Vagina (tissue), 2 donors: Measurements from ENCODE around the gene ARHGAP8. TPM values are rescaled to one million over a fixed set of nuclear protein-coding genes. Genes with fewer than 3 reads are reported as not detected.
"Not testable (repeated sequence)": the region's sequence is repeated elsewhere in the genome, so short reads cannot be mapped to it uniquely, and the experiment has no call there.

Source experiments
- DNase-seq, 2 donors: peaks; one replicate each; pipeline ENCODE4 v3.0.0-alpha.2; 2017; ENCODE audit errors: extremely low spot score in 2 of 2
- H3K27ac ChIP-seq: fragments of 200-600 bp; sonication (generic); one replicate; pipeline ENCODE4 v1.5.1; 2019
- H3K27me3 ChIP-seq: fragments of 200-600 bp; sonication (generic); one replicate; pipeline ENCODE4 v1.5.1; 2019
- H3K36me3 ChIP-seq, 2 donors: fragments of 200-600 bp; sonication (generic); one replicate each; pipeline ENCODE4 v1.5.1; 2017 to 2019
- H3K4me1 ChIP-seq: fragments of 200-600 bp; sonication (generic); one replicate; pipeline ENCODE4 v1.5.1; 2019
- H3K4me3 ChIP-seq, 2 donors: fragments of 200-600 bp; sonication (generic); 1 replicate in 1 of 2; 2 replicates in 1 of 2; pipeline ENCODE4 v1.5.1; 2016 to 2019
- H3K9me3 ChIP-seq: fragments of 200-600 bp; sonication (generic); one replicate; pipeline ENCODE4 v1.5.1; 2019
- POLR2A ChIP-seq, 2 donors: fragments of 450-650 bp; IDR thresholded peaks; one replicate each; pipeline ENCODE4 v1.6.1; 2017; ENCODE audit warnings: antibody characterized with exemption in 2 of 2, mild to moderate bottlenecking in 2 of 2, moderate library complexity in 2 of 2
- POLR2AphosphoS5 ChIP-seq, 2 donors: sonication (generic); formaldehyde crosslinking; IDR thresholded peaks; one replicate each; pipeline ENCODE4 v1.9.0; 2017; ENCODE audit warnings: antibody characterized with exemption in 2 of 2, mild to moderate bottlenecking in 2 of 2, low read depth in 1 of 2; ENCODE audit not compliant: insufficient read depth in 1 of 2
- intact Hi-C: fragments of 100-400 bp; cut with DNase I; formaldehyde crosslinking; loops from one replicate; pipeline ENCODE4 v1.15.1; 2023
- total RNA-seq: library from RNA; depleted of rRNA; stranded (reverse); fragments of >200 nt; gene quantifications from one replicate; pipeline ENCODE4 v1.2.3, GENCODE V29; 2016
- TF ChIP-seq, protein P1 (sequence below), 3 experiments: fragments of 450-650 bp in 2 of 3; fragments of 200-600 bp in 1 of 3; sonication (generic) in 1 of 3; IDR thresholded peaks; one replicate each; pipeline ENCODE4 v1.5.1; 2017 to 2019; ENCODE audit warnings: antibody characterized with exemption in 3 of 3, mild to moderate bottlenecking in 2 of 3, moderate library complexity in 2 of 3

Gene ARHGAP8
- total RNA-seq, 1 donor from 2014 or later, result 9.3 TPM

DNA sequence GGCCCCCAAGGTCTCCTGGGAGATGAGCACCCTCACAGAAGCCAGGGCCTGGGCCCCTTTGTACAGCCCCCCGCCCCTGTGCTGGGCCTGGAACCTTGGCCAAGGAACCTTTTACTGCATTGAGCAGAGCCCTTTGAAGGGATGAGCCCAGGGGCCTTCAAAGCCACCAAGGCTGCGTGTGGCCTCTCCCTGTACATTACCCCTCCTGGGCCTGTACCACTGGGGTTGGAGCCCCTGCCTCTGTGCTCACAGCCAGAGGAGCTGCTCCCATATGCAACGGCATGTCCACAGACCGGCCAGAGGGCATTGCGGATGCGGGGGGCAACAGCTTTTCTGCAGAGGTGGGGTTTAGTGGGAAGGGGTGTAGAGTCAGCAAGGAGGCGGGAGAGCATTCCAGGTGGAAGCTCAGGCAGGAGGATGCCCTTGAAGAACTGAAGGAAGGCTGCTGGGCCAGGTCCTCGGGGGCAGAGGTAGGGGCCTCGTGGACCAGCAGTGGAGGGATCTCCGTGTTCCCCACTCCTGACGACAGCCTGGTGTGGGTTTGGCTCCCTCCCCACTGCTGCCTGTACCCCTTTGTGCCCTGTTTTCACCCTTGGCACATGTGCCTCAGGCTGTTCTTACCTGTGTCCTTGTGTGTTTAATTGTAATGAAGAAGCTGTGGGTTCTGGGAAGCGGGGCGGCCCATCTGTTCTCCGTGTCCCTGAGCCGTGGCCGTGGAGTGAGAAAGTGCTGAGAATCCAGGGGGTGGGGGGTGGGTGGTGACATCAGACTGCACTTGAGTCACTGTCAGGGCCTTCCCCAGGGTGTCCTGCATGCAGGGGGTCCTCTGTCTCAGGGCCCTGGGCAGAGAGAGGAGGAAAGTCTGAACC, 46.9 kb downstream of the ARHGAP8 start:
- no peak overlapping the region for H3K4me3 ChIP-seq
- H3K27me3 ChIP-seq, result no peaks in the 10 kb centered on the region
- no peak for TF ChIP-seq POLR2AphosphoS5 (IDR thresholded peaks at IDR 0.05; ENCODE audit: insufficient read depth in 1 of 2, low read depth in 1 of 2)
- TF ChIP-seq POLR2A (IDR thresholded peaks at IDR 0.05), result no peak
- TF ChIP-seq, protein P1, sequence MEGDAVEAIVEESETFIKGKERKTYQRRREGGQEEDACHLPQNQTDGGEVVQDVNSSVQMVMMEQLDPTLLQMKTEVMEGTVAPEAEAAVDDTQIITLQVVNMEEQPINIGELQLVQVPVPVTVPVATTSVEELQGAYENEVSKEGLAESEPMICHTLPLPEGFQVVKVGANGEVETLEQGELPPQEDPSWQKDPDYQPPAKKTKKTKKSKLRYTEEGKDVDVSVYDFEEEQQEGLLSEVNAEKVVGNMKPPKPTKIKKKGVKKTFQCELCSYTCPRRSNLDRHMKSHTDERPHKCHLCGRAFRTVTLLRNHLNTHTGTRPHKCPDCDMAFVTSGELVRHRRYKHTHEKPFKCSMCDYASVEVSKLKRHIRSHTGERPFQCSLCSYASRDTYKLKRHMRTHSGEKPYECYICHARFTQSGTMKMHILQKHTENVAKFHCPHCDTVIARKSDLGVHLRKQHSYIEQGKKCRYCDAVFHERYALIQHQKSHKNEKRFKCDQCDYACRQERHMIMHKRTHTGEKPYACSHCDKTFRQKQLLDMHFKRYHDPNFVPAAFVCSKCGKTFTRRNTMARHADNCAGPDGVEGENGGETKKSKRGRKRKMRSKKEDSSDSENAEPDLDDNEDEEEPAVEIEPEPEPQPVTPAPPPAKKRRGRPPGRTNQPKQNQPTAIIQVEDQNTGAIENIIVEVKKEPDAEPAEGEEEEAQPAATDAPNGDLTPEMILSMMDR (IDR thresholded peaks at IDR 0.05), result no peak
- no peak overlapping the region for H3K27ac ChIP-seq
- intact Hi-C loops, result no loop called here
- no peaks in the 10 kb centered on the region for H3K36me3 ChIP-seq
- DNase-seq, result no peak
- no peaks in the 10 kb centered on the region for H3K9me3 ChIP-seq
- no peaks in the 10 kb centered on the region for H3K4me1 ChIP-seq

DNA sequence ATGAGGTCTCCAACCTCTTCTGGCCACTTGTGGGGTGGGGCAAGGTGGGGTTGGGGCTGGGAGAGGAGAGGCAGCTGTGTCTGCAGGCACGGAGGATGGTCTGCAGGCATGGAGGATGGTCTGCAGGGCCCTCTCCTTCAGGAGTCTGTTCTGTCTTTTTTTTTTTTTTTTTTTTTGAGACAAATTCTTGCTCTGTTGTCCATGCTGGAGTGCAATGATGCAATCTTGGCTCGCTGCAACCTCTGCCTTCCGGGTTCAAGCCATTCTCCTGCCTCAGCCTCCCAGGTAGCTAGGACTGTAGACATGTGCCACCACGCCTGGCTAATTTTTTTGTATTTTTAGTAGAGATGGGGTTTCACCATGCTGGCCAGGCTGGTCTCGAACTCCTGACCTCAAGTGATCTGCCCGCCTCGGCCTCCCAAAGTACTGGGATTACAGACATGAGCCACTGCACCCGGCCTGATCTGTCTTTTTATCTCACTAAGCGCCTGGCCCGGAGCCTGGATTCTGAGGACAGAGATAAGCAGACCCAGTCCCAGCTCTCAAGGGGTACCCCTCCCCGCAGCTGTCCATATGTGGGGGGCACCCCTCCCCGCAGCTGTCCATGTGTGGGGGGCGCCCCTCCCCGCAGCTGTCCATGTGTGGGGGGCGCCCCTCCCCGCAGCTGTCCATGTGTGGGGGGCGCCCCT, 47.7 kb downstream of the ARHGAP8 start:
- H3K36me3 ChIP-seq, DNase-seq, H3K9me3 ChIP-seq, H3K27ac ChIP-seq, H3K27me3 ChIP-seq, H3K4me1 ChIP-seq, intact Hi-C loops, H3K4me3 ChIP-seq: not testable (repeated sequence)

DNA sequence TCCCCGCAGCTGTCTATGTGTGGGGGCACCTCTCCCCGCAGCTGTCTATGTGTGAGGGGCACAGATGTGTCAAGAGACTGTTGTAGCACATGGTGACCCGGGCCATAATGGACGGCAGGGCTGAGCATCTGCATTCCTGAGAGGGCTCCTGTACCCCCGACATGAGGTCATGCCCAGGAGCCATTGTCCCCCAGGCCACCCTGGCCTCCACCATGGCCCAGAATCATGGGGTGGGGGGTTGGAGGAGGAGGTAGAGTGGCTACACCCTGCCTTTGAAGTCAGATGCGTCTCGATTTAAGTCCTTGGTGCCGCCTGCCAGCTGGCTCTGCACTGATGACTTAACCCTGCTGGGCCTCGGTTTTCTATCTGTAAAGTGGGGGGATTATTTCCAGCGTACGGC, 49.1 kb downstream of the ARHGAP8 start:
- no peak for DNase-seq
- Histone ChIP-seq H3K27me3 (no peaks in the 10 kb centered on the region), H3K36me3 (no peaks in the 10 kb centered on the region), H3K4me1 (no peaks in the 10 kb centered on the region), H3K9me3 (no peaks in the 10 kb centered on the region), H3K27ac (no peak overlapping the region), H3K4me3 (no peak overlapping the region)
- intact Hi-C loops, result no loop called here
- no peak for TF ChIP-seq POLR2A (IDR thresholded peaks at IDR 0.05)
- TF ChIP-seq, protein P1 (IDR thresholded peaks at IDR 0.05), result no peak
- no peak for TF ChIP-seq POLR2AphosphoS5 (IDR thresholded peaks at IDR 0.05; ENCODE audit: insufficient read depth in 1 of 2, low read depth in 1 of 2)

DNA sequence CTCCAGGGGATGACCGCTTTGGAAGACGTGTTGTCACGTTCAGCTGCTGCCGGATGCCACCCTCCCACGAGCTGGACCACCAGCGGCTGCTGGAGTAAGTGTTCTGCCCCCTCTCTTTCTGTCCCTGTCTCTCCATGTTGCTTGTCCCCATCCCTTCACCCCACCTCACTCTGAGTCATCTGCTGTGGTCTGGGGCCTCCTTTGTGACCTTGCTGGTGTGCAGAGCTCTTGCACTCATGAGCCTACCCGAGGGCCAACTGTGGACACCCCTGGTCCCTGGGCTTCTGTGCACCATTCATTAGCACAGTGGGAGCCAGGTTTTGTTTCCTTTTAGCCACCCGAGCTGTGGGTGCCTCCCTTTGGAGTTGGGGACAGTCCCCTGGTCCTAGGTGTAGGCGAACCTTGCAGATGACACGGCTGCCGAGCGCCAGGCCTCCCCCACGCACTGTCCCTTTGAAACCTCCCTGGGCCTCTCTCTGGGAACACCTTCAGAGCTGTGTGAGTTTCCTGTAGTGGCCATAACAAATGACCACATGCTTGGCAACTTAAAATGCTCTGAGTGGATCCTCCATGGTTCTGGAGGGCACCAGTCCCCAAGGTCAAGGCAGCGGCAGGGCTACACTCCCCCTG, 49.8 kb downstream of the ARHGAP8 start:
- intact Hi-C loops, result no loop called here
- H3K9me3 ChIP-seq, result no peaks in the 10 kb centered on the region
- no peaks in the 10 kb centered on the region for H3K27me3 ChIP-seq

DNA sequence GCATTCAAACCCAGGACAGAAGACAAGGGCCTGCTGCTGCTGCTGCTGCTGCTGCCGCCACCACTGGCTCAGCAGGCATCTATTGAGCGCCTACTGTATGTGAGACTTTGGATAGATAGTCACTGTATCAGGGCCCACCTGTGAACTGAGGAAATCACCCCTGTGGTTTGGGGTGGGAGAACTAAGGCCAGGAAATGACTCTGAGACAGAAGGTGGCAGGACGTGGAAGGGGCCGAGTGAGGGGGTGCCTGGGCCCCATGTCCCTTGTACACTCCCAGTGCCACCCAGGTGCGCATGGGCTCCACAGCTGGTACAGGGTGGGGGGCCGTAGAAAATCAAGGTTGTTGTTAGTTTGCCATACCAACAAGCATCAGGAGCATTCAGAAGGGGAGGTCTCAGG, 50.6 kb downstream of the ARHGAP8 start:
- no peak for TF ChIP-seq POLR2A (IDR thresholded peaks at IDR 0.05)
- TF ChIP-seq, protein P1 (IDR thresholded peaks at IDR 0.05), result no peak
- no peak for TF ChIP-seq POLR2AphosphoS5 (IDR thresholded peaks at IDR 0.05; ENCODE audit: insufficient read depth in 1 of 2, low read depth in 1 of 2)
- Histone ChIP-seq H3K36me3 (no peaks in the 10 kb centered on the region), H3K4me3 (no peak overlapping the region), H3K4me1 (no peaks in the 10 kb centered on the region), H3K9me3 (no peaks in the 10 kb centered on the region), H3K27me3 (no peaks in the 10 kb centered on the region), H3K27ac (no peak overlapping the region)
- no peak for DNase-seq
- intact Hi-C loops, result no loop called here

More for the DNA sequence above, 49.8 kb downstream of the ARHGAP8 start:
- Histone ChIP-seq H3K27ac (no peak overlapping the region), H3K4me1 (no peaks in the 10 kb centered on the region), H3K4me3 (no peak overlapping the region), H3K36me3 (no peaks in the 10 kb centered on the region)
- no peak for DNase-seq
- TF ChIP-seq POLR2AphosphoS5 (IDR thresholded peaks at IDR 0.05; ENCODE audit: insufficient read depth in 1 of 2, low read depth in 1 of 2) (no peak), POLR2A (IDR thresholded peaks at IDR 0.05) (no peak)
- TF ChIP-seq, protein P1 (IDR thresholded peaks at IDR 0.05), result no peak
